GM19099 (cell line): Measurements from ENCODE around the gene RNF111.
A peak's percentile ranks its signal among the peaks of the same experiment; 100 is the strongest.

Experiments used
- POLR2A ChIP-seq: IDR thresholded peaks from 3 replicates; pipeline ENCODE4 v1.6.1; 2011; ENCODE audit warnings: low read depth; ENCODE audit not compliant: insufficient read length; ENCODE audit errors: extremely low read depth

Gene RNF111

GRCh38 chr15:58987491-58988005, at the start of gene RNF111:
Gene RNF111, plus strand, starts transcription at chr15:58987663. Its CDS starts 43,160 bp downstream, at chr15:59030823.
- peak; percentile 78 for TF ChIP-seq POLR2A

GRCh38 chr15:58947179-58947578, 40.3 kb upstream of the RNF111 start:
- no peak for TF ChIP-seq POLR2A

GRCh38 chr15:58951388-58952007, 36.0 kb upstream of the RNF111 start:
- no peak for TF ChIP-seq POLR2A

GRCh38 chr15:58952751-58953150, 34.7 kb upstream of the RNF111 start:
- TF ChIP-seq POLR2A = no peak

GRCh38 chr15:58957101-58957973, 30.1 kb upstream of the RNF111 start:
- TF ChIP-seq POLR2A = no peak

GRCh38 chr15:58958811-58959210, 28.7 kb upstream of the RNF111 start:
- no peak for TF ChIP-seq POLR2A

GRCh38 chr15:58962136-58962535, 25.3 kb upstream of the RNF111 start:
- TF ChIP-seq POLR2A = no peak

- TF ChIP-seq POLR2A = no peak
These were observed 24.5 kb upstream of the RNF111 start for GRCh38 chr15:58962662-58963565.

GRCh38 chr15:58966698-58967097, 20.8 kb upstream of the RNF111 start:
- no peak for TF ChIP-seq POLR2A

GRCh38 chr15:58967479-58967878, 20.0 kb upstream of the RNF111 start:
- no peak for TF ChIP-seq POLR2A

GRCh38 chr15:58977887-58978286, 9.6 kb upstream of the RNF111 start:
- TF ChIP-seq POLR2A = no peak

- no peak for TF ChIP-seq POLR2A
These were observed 7.0 kb upstream of the RNF111 start for GRCh38 chr15:58980351-58980939.

GRCh38 chr15:58981808-58982475, 5.5 kb upstream of the RNF111 start:
- no peak for TF ChIP-seq POLR2A

- TF ChIP-seq POLR2A = no peak
These were observed 4.2 kb upstream of the RNF111 start for GRCh38 chr15:58983261-58983660.
